Heart left ventricle (tissue), 16 donors: ENCODE measurements around the gene DOCK1. TPM values are rescaled to one million over a fixed set of nuclear protein-coding genes. Genes with fewer than 3 reads are reported as not detected.

Experiments used
- ATAC-seq, 4 donors: fragments of 200-7000 bp; cut with Tn5 transposase; one replicate each; pipeline ENCODE4 v1.9.1; 2020 to 2022; ENCODE audit warnings: moderate library complexity in 4 of 4, mild to moderate bottlenecking in 3 of 4, moderate number of reproducible peaks in 1 of 4
- DNase-seq, 5 donors: peaks; one replicate each; pipeline ENCODE4 v3.0.0-alpha.2; 2020
- H3K27ac ChIP-seq, 12 donors: fragments of 200-600 bp; sonication (generic) in 4 of 12; one replicate each; pipeline versions ENCODE4 v1.5.0 to v1.8.0; 2016 to 2022; ENCODE audit warnings: mild to moderate bottlenecking in 2 of 12
- H3K27me3 ChIP-seq, 9 donors: fragments of 200-600 bp; sonication (generic) in 2 of 9; one replicate each; pipeline versions ENCODE4 v1.5.1 to v1.8.0; 2016 to 2022; ENCODE audit warnings: mild to moderate bottlenecking in 3 of 9
- H3K36me3 ChIP-seq, 9 donors: fragments of 200-600 bp; sonication (generic) in 2 of 9; one replicate each; pipeline versions ENCODE4 v1.5.0 to v1.8.0; 2018 to 2022; ENCODE audit warnings: mild to moderate bottlenecking in 2 of 9
- H3K4me1 ChIP-seq, 12 donors: fragments of 200-600 bp; sonication (generic) in 4 of 12; one replicate each; pipeline versions ENCODE4 v1.5.0 to v1.8.0; 2016 to 2022; ENCODE audit warnings: mild to moderate bottlenecking in 3 of 12
- H3K4me3 ChIP-seq, 12 donors: fragments of 200-600 bp; sonication (generic) in 4 of 12; one replicate each; pipeline versions ENCODE4 v1.5.0 to v1.8.0; 2017 to 2022; ENCODE audit warnings: mild to moderate bottlenecking in 9 of 12, moderate library complexity in 4 of 12
- H3K9me3 ChIP-seq, 12 donors: fragments of 200-600 bp; sonication (generic) in 4 of 12; one replicate each; pipeline versions ENCODE4 v1.5.0 to v1.8.0; 2016 to 2022; ENCODE audit warnings: mild to moderate bottlenecking in 1 of 12
- CTCF ChIP-seq, 12 donors: fragments of 200-600 bp; sonication (generic) in 4 of 12; IDR thresholded peaks; one replicate each; pipeline versions ENCODE4 v1.5.0 to v1.8.0; 2018 to 2022; ENCODE audit warnings: antibody characterized with exemption in 12 of 12, mild to moderate bottlenecking in 5 of 12
- POLR2A ChIP-seq, 2 donors: fragments of 450-650 bp; IDR thresholded peaks; one replicate each; pipeline ENCODE4 v1.6.1; 2017; ENCODE audit warnings: antibody characterized with exemption in 2 of 2, mild to moderate bottlenecking in 2 of 2, moderate library complexity in 2 of 2
- WGBS, 4 donors: extraction: QIAGEN DNeasy Blood & Tissue Kit in 2 of 4; methylation state at CpG; one replicate each; pipeline versions ENCODE4 v1.1.5 to v1.1.7; 2013 to 2018; 5-methylcytosine and 5-hydroxymethylcytosine counted together
- intact Hi-C, 10 donors: fragments of 100-400 bp; cut with DNase I; formaldehyde crosslinking; loops; one replicate each; pipeline versions ENCODE4 v1.11.1 to v1.14.2; 2022
- polyA plus RNA-seq, 2 donors: library from polyadenylated mRNA; stranded (reverse); fragments of 200-250 nt; gene quantifications; one replicate each; pipeline ENCODE4 v1.2.3, GENCODE V29; 2013
- total RNA-seq, 9 donors: library from RNA; depleted of rRNA in 2 of 9; stranded (reverse); fragments of >200 nt in 2 of 9; fragmentation: NEBNext Ultra II Directional in 3 of 9; extraction: Animal tissue kit (Norgen Biotek cat#: 25700) in 3 of 9; gene quantifications; one replicate each; pipeline versions ENCODE4 v1.1.0 to v1.2.4, GENCODE V29; 2016 to 2023
- donor health status: ischemic (EF 13 %, LVEDD 7.1; RV severe dilation, severe dysfunction).
- donor health status: healthy with polysubstance abuse.
- donor health status: DM: no; HTN: yes; CAD: no.
- donor health status: DM: no; HTN: no; CAD: no.
- donor health status: ischemic (EF 25% LVEDD 6.9; RV normal size, moderate dysfunction).
- donor health status: ischemic (EF 25% LVEDD 5.7; RV mildly dilated, moderate dysfunction).
- donor health status: healthy.
- donor health status: DM: yes; HTN: yes; CAD: no.
- donor health status: ischemic (EF 35%, LVEDD 5.7; RV mildly dilated, moderate dysfunction).
- donor health status: nonischemic (EF 11% LVEDD 7.7; RV severe dilation, severe dysfunction).
- donor health status: DM: yes; HTN: yes; CAD: no.
- donor health status: PGD.
- donor health status: ischemic (EF 29% LVEDD 5.4; RV normal size, mild dysfunction).
- donor health status: nonischemic (EF 23%, LVEDD 6.1; RV moderate dilation, normal function).

DOCK1 gene
- total and polyA plus RNA-seq, 11 donors, result 5.0 to 31.6 (median 18.6) TPM

- Histone ChIP-seq H3K4me3 (no peak overlapping the region), H3K27me3 (no peaks in the 10 kb centered on the region), H3K9me3 (no peaks in the 10 kb centered on the region), H3K36me3 (no peaks in the 10 kb centered on the region), H3K27ac (no peak overlapping the region), H3K4me1 (peaks cover 0 to 8% (median 0%) of the 10 kb centered on the region in 12 donors)
- ATAC-seq, result no peak
- no peak for DNase-seq
- no peak for TF ChIP-seq CTCF (IDR thresholded peaks at IDR 0.05)
- TF ChIP-seq POLR2A (IDR thresholded peaks at IDR 0.05), result no peak
- WGBS, 4 donors, result 91 to 97% (median 92%) methylated on average over 12 to 15 of the region's 15 CpGs
- intact Hi-C loops, result no loop called here
Observed at GRCh38 chr10:126945351-126946030, 40.3 kb downstream of the DOCK1 start.

GRCh38 chr10:126946746-126947145, 41.5 kb downstream of the DOCK1 start:
- peaks cover 0 to 8% (median 0%) of the 10 kb centered on the region in 12 donors for H3K4me1 ChIP-seq
- peaks cover 0 to 7% (median 0%) of the 10 kb centered on the region in 12 donors for H3K9me3 ChIP-seq
- no peak for TF ChIP-seq POLR2A (IDR thresholded peaks at IDR 0.05)
- no peak for TF ChIP-seq CTCF (IDR thresholded peaks at IDR 0.05)
- DNase-seq (no peak), ATAC-seq (no peak)
- no peaks in the 10 kb centered on the region for H3K27me3 ChIP-seq
- no peaks in the 10 kb centered on the region for H3K36me3 ChIP-seq
- H3K27ac ChIP-seq, result no peak overlapping the region
- H3K4me3 ChIP-seq, result no peak overlapping the region
- intact Hi-C loops, result no loop called here
- WGBS, 4 donors, result 98 to 99% (median 98%) methylated on average over 6 of the region's 6 CpGs

- 87 to 98% (median 95%) methylated on average over 10 to 13 of the region's 13 CpGs for WGBS, 4 donors
- Histone ChIP-seq H3K9me3 (peaks cover 0 to 10% (median 0%) of the 10 kb centered on the region in 12 donors), H3K36me3 (no peaks in the 10 kb centered on the region), H3K4me1 (peaks cover 0 to 8% (median 0%) of the 10 kb centered on the region in 12 donors), H3K4me3 (no peak overlapping the region), H3K27ac (no peak overlapping the region), H3K27me3 (no peaks in the 10 kb centered on the region)
- DNase-seq, result no peak
- ATAC-seq, result no peak
- no peak for TF ChIP-seq POLR2A (IDR thresholded peaks at IDR 0.05)
- no peak for TF ChIP-seq CTCF (IDR thresholded peaks at IDR 0.05)
- intact Hi-C loops, result no loop called here
Observed at GRCh38 chr10:126948355-126949160, 43.3 kb downstream of the DOCK1 start.

- Histone ChIP-seq H3K36me3 (no peaks in the 10 kb centered on the region), H3K9me3 (peaks cover 0 to 10% (median 0%) of the 10 kb centered on the region in 12 donors), H3K4me1 (peaks cover 0 to 8% (median 0%) of the 10 kb centered on the region in 12 donors), H3K4me3 (no peak overlapping the region), H3K27me3 (no peaks in the 10 kb centered on the region), H3K27ac (no peak overlapping the region)
- 83 to 88% (median 85%) methylated on average over 3 to 4 of the region's 4 CpGs for WGBS, 4 donors
- no peak for TF ChIP-seq CTCF (IDR thresholded peaks at IDR 0.05)
- no peak for TF ChIP-seq POLR2A (IDR thresholded peaks at IDR 0.05)
- DNase-seq (no peak), ATAC-seq (no peak)
- intact Hi-C loops, result no loop called here
Observed at GRCh38 chr10:126949161-126949503, 43.9 kb downstream of the DOCK1 start.
